Large intestine (tissue), 3 donors: ENCODE measurements around the gene EPYC. TPM values are rescaled to one million over a fixed set of nuclear protein-coding genes. Genes with fewer than 3 reads are reported as not detected.

ENCODE experiments used
- DNase-seq, 2 donors: peaks; one replicate each; pipeline versions ENCODE4 v3.0.0 to v3.0.0-alpha.2; 2013
- H3K27ac ChIP-seq: one replicate; pipeline ENCODE4 v1.5.1; 2013; ENCODE audit warnings: low read length
- H3K27me3 ChIP-seq: 2 replicates; pipeline ENCODE4 v1.6.1; 2013; ENCODE audit warnings: low read length; ENCODE audit not compliant: control insufficient read depth, insufficient read depth
- H3K36me3 ChIP-seq: 2 replicates; pipeline ENCODE4 v1.6.1; 2013; ENCODE audit warnings: low read length; ENCODE audit not compliant: control insufficient read depth, insufficient read depth
- H3K4me1 ChIP-seq: one replicate; pipeline ENCODE4 v1.6.1; 2013; ENCODE audit warnings: low read length; ENCODE audit not compliant: control insufficient read depth, insufficient read depth
- H3K4me3 ChIP-seq: one replicate; pipeline ENCODE4 v1.5.1; 2013; ENCODE audit warnings: low read length
- H3K9me3 ChIP-seq: one replicate; pipeline ENCODE4 v1.6.1; 2013; ENCODE audit warnings: mild to moderate bottlenecking, low read depth, low read length, moderate library complexity; ENCODE audit not compliant: control insufficient read depth
- WGBS: methylation state at CpG from one replicate; pipeline ENCODE4 v1.1.5; 2013; ENCODE audit warnings: low lambda C conversion rate; ENCODE audit not compliant: insufficient coverage; 5-methylcytosine and 5-hydroxymethylcytosine counted together
- polyA plus RNA-seq: library from polyadenylated mRNA; unstranded; fragments of 120-200 nt; gene quantifications from one replicate; pipeline ENCODE4 v1.2.1, GENCODE V29; 2013

The EPYC gene
- polyA plus RNA-seq, 1 donor: 0.13 TPM

DNA sequence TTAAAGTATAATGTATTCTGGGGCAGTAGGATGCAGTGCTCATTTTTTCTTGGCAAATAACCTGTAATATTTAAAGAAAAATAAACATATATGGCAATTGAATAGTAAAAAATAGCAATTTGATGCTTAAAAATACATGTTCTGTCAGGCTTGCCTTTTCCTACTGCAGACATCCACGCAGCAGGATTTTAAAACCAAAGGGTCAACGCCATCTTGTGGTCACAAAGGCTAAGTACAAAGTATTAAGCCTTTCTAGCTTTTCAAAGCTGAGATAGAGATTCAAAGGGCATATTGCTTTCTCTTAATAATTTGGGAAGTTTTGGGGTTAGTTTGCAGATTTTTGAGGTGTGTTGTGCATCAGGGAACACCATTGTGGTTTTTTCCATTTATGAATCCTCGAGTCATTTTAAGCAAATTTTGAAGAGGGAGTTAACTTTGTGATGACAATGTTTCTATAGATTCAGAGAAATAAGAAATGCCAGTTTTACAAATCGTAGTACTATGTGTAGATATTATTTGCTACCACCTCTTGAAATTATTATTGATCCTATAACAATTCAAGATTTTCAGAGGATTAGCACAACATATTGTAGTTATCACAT is 45.1 kb downstream of the EPYC start:
- Histone ChIP-seq H3K27me3 (no peaks in the 10 kb centered on the region), H3K36me3 (no peaks in the 10 kb centered on the region), H3K4me3 (no peak overlapping the region), H3K27ac (no peak overlapping the region), H3K4me1 (no peaks in the 10 kb centered on the region), H3K9me3 (peaks cover 6% of the 10 kb centered on the region)
- DNase-seq: peak; percentile 25 to 35
- WGBS: 0% methylated on average over 2 of the region's 4 CpGs

- WGBS: 85% methylated on average over 4 of the region's 4 CpGs
- no peak for DNase-seq
- H3K27me3 ChIP-seq: no peaks in the 10 kb centered on the region
- no peaks in the 10 kb centered on the region for H3K36me3 ChIP-seq
- H3K9me3 ChIP-seq: peaks cover 12% of the 10 kb centered on the region
- no peak overlapping the region for H3K27ac ChIP-seq
- no peaks in the 10 kb centered on the region for H3K4me1 ChIP-seq
- H3K4me3 ChIP-seq: no peak overlapping the region
Observed at GRCh38 chr12:90959032-90959431, 45.7 kb downstream of the EPYC start.

GRCh38 chr12:90958347-90958746 is 46.4 kb downstream of the EPYC start:
- DNase-seq: no peak
- WGBS: no CpG with 5 or more reads among the region's 3 CpGs
- no peaks in the 10 kb centered on the region for H3K36me3 ChIP-seq

GRCh38 chr12:90954921-90955320 is 49.9 kb downstream of the EPYC start, which contains the start of gene CCER1:
Gene CCER1 (minus strand): TSS chr12:90955176. CDS start chr12:90954742, 434 bp downstream.
- H3K4me1 ChIP-seq: no peaks in the 10 kb centered on the region
- WGBS: no CpG with 5 or more reads among the region's 22 CpGs
- H3K4me3 ChIP-seq: no peak within 1 kb of the TSS
- no peak within 1 kb of the TSS for H3K27ac ChIP-seq
- no peak for DNase-seq
- no peaks in the 10 kb centered on the region for H3K36me3 ChIP-seq
- H3K27me3 ChIP-seq: no peaks in the 10 kb centered on the region
- H3K9me3 ChIP-seq: peaks cover 18% of the 10 kb centered on the region

More at GRCh38 chr12:90958347-90958746, 46.4 kb downstream of the EPYC start:
- Histone ChIP-seq H3K9me3 (peaks cover 18% of the 10 kb centered on the region), H3K27me3 (no peaks in the 10 kb centered on the region), H3K4me1 (no peaks in the 10 kb centered on the region), H3K4me3 (no peak overlapping the region), H3K27ac (no peak overlapping the region)

DNA sequence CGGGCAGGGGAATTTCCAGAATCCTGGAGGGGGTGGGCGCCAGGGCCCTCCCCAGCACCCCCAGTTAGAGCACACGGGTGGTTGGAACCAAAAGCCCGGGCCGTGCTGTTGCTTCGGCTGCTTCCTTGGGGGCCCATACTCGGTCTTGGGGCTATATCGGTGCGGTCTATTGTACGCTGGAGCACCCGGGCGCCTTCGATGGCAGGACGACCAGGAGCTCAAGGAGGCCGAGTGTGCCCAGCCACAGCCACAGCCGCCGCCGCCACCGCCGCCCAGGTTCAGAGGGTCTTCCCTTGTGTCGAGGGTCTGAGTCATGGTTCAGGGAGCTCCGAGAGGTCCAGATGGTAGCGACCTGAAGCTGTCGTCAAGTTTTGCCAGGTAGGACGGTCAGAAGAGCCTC is 50.3 kb downstream of the EPYC start:
- DNase-seq: no peak
- Histone ChIP-seq H3K27me3 (no peaks in the 10 kb centered on the region), H3K4me3 (no peak overlapping the region), H3K27ac (no peak overlapping the region), H3K36me3 (no peaks in the 10 kb centered on the region), H3K4me1 (no peaks in the 10 kb centered on the region), H3K9me3 (peaks cover 18% of the 10 kb centered on the region)
- WGBS: 95% methylated on average over 3 of the region's 25 CpGs

GRCh38 chr12:90953956-90954421 is 50.8 kb downstream of the EPYC start:
- no peak overlapping the region for H3K4me3 ChIP-seq
- no peaks in the 10 kb centered on the region for H3K4me1 ChIP-seq
- no peak for DNase-seq
- no peak overlapping the region for H3K27ac ChIP-seq
- no CpG with 5 or more reads among the region's 32 CpGs for WGBS
- H3K36me3 ChIP-seq: no peaks in the 10 kb centered on the region
- H3K27me3 ChIP-seq: no peaks in the 10 kb centered on the region
- H3K9me3 ChIP-seq: peaks cover 18% of the 10 kb centered on the region

- H3K4me1 ChIP-seq: no peaks in the 10 kb centered on the region
- no peaks in the 10 kb centered on the region for H3K27me3 ChIP-seq
- H3K36me3 ChIP-seq: no peaks in the 10 kb centered on the region
- H3K9me3 ChIP-seq: peaks cover 18% of the 10 kb centered on the region
- H3K27ac ChIP-seq: no peak overlapping the region
- no peak overlapping the region for H3K4me3 ChIP-seq
- peak in 1 of 2 donors; percentile 49 for DNase-seq
Observed at GRCh38 chr12:90951432-90952105, 53.2 kb downstream of the EPYC start.

- Histone ChIP-seq H3K27ac (no peak overlapping the region), H3K36me3 (no peaks in the 10 kb centered on the region), H3K4me1 (no peaks in the 10 kb centered on the region), H3K9me3 (no peaks in the 10 kb centered on the region), H3K4me3 (no peak overlapping the region), H3K27me3 (no peaks in the 10 kb centered on the region)
- WGBS: no CpG with 5 or more reads among the region's 7 CpGs
- no peak for DNase-seq
Observed at GRCh38 chr12:90947869-90948268, 56.9 kb downstream of the EPYC start.

DNA sequence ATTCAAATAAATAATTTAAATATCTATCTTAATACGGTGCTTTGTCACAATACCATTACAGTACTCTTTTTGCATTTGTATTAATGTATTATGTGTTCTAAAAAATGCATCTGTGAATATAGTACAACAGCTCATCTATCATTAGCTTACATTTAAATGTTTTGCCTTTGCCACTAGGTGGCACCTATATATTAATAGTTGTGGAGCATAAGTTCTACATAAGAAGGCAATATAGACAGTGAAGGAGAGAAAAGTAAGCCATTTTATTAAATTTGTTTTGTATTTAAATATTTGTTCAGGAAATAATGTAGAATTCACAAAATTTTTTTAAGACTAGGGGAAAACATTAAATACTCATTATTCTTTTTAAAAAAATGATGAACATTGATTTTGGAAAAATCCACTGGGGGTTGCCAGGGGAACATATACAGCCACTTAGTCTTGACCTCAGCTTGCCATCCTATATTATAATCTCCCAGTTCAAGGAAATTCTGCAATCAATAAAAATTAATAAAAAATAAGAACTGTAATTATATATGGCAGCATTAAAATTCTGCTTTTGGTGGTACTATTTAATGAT is 59.6 kb downstream of the EPYC start:
- Histone ChIP-seq H3K4me1 (no peaks in the 10 kb centered on the region), H3K27me3 (no peaks in the 10 kb centered on the region), H3K4me3 (no peak overlapping the region), H3K27ac (no peak overlapping the region), H3K9me3 (no peaks in the 10 kb centered on the region), H3K36me3 (no peaks in the 10 kb centered on the region)
- WGBS: 33% methylated on average over 1 of the region's 1 CpG
- DNase-seq: no peak

DNA sequence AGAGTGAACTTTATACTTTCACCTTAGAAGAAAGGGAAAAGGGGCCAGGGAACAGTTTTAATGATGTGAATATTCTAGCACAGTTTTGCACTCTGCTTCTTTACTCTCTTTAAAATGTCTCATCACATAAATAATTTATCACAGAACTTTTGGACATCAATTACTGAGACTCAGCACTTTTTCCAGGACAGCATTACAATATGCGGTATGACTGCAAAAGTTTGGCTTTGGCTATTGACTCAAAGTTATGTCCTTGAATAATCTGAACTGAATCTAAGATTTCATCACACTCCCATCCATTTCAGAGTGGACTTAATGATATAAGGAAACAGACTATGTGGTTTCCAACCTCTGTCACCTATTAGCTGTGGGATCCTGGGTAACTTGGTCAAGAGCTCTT is 61.5 kb downstream of the EPYC start:
- H3K27me3 ChIP-seq: no peaks in the 10 kb centered on the region
- no peak overlapping the region for H3K27ac ChIP-seq
- no peak for DNase-seq
- H3K9me3 ChIP-seq: no peaks in the 10 kb centered on the region
- WGBS: no CpG with 5 or more reads among the region's 1 CpG
- H3K4me3 ChIP-seq: no peak overlapping the region
- no peaks in the 10 kb centered on the region for H3K4me1 ChIP-seq
- H3K36me3 ChIP-seq: no peaks in the 10 kb centered on the region
